Fibroblast of gingiva (primary cell): ENCODE data around the gene ATAD1.
"Not testable (repeated sequence)": the region's sequence is repeated elsewhere in the genome, so short reads cannot be mapped to it uniquely, and the experiment has no call there.

ENCODE experiments used
- DNase-seq: peaks from one replicate; pipeline ENCODE4 v3.0.0-alpha.2; 2011; ENCODE audit warnings: low read depth

The ATAD1 gene

DNA sequence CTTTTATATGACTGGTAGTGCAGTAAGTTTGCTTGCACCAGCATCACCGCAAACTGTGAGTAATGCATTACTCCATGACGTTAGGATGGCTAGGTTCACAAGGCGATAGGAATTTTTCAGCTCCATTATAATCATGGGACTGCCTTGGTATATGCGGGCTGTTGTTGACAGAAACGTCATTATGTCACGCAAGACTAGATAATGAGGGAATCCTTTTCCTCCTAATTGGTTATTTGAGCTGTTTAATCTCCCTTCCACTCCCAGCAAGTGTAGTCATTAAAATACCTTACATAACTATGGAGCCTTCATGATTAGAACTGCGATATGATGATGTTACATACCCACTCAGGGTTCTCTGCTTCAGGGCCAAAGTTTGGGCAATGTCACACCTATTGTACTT lies 28.0 kb upstream of the ATAD1 start:
- DNase-seq, result peak; percentile 42

DNA sequence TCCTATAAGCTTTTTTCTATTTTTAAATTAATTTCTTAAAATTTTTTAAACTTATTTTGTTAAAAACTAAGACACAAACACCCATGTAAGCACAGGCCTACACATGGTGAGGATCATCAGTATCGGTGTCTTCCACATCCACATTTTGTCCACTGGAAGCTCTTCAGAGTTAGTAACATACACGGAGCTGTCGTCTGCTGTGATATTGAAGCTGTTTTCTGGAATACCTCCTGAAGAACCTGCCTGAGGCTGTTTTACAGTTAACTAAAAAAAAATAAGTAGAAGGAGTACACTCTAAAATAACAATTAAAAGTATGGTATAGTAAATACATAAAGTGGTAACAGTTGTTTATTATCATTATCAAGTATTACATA lies 27.6 kb upstream of the ATAD1 start:
- DNase-seq, result no peak

DNA sequence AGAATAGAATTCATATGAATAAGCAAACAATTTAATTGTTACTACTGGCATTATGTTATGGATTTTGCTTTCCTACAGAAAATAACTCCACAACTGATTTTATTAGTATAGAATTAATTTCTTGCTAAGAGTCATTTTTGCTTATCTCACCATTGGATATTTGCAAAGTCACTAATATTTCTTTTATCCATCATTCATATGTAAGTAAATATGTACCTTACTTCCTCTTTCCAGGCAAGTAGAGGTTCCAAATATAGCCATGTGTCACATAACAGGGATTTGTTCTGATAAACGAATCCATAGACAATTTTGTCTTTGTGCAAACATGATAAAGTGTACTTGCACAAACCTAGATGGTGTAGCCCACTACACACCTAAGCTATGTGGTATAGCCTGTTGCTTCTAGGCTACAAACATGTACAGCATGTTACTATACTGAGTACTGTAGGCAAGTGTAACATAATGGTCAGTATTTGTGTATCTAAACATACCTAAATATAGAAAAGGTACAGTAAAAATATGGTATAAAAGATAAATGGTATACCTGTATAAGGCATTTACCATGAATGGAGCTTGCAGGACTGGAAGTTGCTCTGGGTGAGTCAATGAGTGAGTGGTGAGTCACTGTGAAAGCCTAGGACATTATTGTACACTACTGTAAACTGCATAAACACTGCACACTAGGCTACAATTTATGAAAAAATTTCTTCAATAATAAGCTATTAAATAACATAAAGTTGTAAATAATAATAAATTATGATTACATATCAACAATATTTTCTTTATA lies 27.0 kb upstream of the ATAD1 start:
- DNase-seq, result peak; percentile 17

DNA sequence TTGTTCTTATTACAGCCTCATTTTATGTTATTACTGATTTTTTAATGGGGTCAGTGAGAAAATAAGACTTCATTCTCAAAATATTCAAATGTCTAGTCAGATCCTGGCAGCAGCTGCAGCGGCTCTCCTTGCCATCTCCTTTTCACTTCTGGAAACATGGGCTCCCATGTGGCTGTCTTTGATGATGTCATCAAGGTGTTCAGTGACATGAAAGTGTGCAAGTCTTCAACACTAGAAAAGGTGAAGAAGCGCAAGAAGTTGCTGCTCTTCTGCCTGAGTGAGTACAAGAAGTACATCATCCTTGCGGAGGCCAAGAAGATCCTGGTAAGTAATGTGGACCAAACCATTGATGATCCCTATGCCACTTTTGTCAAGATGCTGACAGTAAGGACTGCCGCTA lies 25.7 kb upstream of the ATAD1 start:
- no peak for DNase-seq

GRCh38 chr10:87842776-87843497 lies 24.9 kb upstream of the ATAD1 start:
- DNase-seq, result peak; percentile 56

DNA sequence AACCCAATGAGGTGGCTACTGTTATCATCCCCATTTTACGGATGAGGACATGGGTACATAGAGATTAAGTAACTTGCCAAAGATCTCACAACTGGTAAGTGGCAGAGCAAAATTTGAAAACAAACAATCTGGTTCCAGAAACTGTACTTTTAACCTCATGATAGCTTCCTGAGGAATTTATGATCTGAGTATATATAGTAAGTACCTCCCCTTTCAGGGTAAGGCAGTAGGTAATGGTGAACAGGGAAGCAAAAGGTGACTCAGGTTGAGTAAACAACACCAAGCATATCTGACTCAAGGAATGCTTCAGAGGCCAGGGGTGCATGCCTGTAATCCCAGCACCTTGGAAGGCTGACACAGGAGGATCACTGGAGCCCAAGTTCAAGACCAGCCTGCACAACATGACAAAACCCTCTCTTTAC lies 24.2 kb upstream of the ATAD1 start:
- DNase-seq, result no peak

- peak; percentile 15 for DNase-seq
Observed at GRCh38 chr10:87841186-87841585, 23.2 kb upstream of the ATAD1 start.

DNA sequence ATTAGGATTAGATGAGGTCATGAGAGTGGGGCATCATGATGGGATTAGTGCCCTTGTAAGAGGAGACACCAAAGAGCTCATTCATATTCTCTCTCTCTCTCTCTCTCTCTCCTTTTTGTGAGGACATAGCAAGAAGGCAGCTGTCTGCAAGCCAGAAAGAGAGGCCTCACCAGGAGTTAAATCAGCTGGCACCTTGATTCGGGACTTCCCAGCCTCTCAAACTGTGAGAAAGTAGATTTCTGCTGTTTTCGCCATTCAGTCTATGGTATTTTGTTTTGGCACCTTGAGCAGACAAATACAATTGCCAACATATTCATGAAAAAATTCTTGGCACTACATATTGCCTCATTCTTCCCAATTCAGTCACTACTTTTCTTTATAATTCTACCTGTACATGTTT lies 20.6 kb upstream of the ATAD1 start:
- no peak for DNase-seq

DNA sequence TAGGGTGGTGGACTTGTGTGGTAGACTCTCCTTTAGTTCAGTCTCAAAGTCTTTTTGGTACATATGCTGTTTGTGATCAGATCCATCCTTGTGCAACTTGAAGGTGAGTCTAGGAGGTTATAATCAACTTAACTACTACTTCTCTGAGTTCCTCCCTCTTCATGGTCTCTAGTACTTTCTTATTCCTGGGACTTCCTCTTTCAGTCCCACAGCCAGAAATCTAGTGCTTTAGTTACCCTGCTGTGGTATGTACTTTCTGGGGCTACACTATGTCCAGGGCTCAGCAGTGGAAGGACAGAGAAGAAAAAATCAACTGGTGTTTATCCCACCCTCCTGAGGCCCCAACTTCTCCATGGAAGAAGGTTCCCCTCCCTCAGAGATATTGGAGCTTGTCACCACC lies 19.4 kb upstream of the ATAD1 start:
- no peak for DNase-seq

GRCh38 chr10:87836098-87836497 lies 18.1 kb upstream of the ATAD1 start:
- no peak for DNase-seq

DNA sequence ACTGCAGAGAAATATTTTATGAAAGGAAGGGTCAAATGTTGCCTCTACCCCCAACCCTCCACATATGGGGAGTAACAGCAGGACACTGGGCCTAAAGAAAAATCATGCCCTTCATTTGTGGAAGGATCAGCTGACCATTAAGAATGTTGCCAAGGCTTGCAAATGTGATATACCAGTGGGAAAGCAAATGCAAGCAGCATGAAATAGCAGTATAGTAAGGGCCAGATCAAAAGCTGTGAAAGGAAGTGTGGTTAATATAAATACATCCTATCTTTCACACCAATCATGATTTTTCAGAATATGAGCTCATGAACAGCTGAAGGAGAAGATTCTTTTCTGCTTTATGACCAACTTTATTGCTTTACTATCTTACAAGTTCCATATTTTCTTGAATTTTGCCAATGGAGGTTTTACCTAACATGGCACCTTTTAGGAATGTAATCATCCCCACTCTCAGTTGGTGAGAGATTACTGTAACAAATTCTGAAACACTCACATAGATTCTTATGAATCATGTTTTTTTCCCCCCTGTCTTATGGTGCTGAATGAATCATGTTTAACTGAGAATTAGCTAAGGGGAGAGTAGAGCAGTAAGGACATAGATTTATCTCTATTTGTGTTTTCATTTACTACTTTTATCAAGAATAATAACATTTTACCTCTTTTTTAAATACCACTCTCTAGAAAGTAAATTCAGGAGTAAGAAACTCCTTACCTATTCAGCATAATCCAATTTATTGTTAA lies 12.1 kb upstream of the ATAD1 start:
- no peak for DNase-seq

- not testable (repeated sequence) for DNase-seq
Observed at GRCh38 chr10:87829051-87829450, 11.0 kb upstream of the ATAD1 start.

DNA sequence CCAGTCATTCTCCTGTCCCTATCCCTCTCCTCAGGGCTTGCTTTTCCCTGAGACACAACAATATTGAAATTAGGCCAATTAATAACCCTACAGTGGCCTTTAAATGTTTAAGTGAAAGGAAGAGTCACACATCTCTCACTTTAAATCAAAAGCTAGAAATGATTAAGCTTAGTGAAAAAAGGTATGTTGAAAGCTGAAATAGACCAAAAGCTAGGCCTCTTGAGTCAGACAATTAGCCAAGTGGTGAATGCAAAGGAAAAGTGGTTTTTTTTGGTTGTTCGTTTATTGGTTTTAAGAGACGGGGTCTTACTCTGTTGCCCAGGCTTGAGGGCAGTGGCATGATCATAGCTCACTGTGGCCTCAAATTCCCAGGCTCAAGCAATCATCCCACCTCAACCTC lies 9.7 kb upstream of the ATAD1 start:
- no peak for DNase-seq

DNA sequence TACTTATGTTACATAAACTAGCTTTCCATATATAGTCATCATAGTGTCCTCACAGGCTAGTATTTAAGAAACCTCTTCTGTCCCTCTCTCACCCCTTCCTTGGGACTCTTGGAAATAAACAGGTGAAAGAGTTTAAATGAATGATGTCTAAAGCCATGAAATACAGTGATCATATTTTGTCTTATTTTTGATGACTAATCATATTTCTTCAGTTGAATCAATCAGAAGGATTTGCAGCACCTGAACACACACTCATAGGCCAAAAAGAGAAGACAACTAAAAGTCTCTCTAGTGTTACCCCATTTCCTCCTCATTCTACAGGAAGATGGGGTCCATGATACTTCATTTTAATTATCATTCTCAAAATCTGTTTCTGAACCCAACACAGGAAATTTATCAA lies 8.6 kb upstream of the ATAD1 start:
- no peak for DNase-seq

DNA sequence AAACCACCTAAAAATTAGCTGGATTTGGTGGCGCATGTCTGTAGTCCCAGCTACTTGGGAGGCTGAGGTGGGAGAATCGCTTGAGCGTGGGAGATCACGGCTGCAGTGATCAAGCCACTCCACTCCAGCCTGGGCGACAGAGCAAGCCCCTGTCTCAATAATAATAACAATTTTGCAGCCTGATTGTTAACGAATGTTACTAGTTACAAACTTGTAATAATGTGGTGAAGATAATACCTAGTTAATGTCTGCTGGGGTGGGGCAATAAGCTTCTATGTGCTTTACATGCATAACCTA lies 1.2 kb upstream of the ATAD1 start:
- DNase-seq, result no peak

DNA sequence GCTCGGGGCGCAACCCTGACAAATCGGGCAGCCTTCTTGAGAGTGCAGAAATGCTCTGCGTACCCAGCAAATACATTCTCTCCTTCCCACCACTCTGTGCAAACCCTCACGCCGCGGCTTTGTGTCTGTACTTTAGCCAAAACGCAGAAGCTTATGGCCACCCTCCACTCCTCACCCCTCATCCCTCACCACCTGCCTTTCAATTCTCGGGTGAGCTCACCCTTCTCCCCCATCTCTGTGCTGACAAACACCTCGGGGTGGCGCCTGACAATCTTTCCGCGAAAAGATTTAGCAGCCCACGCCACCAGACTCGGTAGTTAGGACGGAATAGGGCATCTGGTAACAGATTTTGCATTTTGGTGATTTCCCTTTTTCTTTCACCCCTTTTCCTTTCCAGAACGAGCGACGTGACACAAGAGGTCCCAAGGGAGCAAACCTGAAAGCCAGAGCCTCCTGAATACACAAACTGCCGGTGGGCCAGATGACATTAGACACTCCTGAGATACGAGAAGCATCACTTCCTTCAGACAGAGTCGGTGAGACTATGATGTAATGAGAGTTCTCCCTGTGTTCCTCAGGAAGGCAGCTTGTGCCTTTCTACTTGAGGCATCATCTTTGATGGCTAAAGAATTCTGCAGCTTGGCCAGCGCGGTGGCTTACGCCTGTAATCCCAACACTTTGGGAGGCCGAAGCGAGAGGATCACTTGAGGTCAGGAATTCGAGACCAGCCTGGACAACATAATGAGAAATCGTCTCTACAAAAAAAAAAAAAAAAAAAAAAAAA lies 671 bp upstream of the ATAD1 start:
- DNase-seq, result no peak

DNA sequence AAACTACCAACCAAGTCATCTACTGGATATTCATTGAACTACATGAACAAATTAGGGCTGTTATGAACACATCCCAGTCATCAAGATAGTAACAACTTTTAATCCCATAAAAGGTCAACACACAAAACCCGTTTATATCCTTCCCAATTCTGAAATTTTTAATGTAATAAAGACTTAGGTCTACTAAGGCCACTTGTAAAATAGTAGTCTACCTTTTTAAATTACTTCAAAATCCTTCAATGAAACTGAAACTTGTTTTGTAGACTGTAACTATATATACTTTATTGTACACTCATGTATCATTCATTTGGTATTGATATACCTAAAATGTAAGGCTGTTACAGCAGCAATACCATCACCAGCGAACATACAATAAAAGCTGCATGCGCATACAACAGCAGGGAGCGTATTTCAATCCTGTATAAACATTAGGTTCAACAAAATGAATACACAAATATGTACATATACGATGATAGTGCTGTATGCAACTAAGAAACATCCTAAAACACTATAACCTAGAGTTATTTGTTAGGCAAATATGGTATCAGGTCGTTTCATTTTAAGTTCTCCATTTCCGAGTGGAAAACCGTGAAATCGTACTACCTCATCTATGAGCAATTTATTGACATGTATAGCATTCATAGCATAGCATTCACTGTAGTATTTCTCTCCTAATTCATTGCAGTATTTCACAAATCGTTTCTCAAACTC lies 973 bp downstream of the ATAD1 start:
- DNase-seq, result no peak

DNA sequence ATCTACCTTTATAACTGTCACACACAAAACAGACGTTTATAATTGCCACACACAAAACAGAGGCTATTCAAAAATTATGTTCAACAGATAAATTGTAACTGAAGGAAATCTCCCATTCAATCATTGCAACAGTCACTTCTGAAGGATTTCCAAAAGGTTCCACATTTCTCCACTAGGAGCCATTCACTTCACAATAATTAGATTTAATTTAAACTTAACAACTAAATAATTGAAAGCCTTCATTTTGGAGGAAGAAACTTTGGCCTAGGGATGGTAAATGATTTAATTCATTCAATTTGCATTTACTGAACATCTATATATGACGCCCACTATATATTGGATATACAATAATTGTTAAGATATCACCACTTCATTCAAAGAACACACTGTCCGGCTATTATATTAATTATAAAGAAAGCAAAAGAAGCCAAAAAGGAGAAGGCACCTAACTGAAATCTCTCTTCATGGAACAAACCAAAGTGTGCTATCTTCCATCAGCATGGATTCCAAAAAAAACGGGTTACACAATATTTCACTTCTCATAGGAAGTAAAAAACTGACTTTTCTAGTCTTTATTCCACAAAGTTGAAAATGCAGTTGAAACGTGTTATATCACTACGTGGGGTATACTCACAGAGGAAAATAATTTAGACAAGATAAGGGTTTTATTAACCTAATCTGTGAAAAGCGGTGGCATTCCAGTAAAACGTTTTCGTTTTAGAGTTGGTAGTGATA lies 1.7 kb downstream of the ATAD1 start:
- DNase-seq, result no peak

GRCh38 chr10:87804939-87805569 lies 13.0 kb downstream of the ATAD1 start:
- DNase-seq, result no peak

DNA sequence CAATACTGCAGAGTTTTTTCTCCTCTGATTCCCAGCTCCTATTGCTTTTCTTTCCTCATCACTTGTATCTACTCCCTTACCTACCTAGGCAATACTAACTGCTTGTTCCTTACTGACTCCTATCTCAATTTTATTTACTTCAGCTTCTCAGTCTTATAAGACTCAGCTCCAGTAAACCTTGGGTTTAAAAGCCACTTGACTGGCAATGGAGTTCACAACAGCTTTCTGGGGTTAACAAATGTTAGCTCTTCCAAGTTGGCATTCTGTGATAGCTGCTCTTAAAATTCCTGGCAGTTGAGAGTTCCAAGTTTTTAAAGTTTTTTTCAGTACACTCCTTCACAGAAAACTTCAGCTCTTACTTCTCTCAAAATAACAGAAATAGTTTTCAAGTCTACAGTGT lies 14.2 kb downstream of the ATAD1 start:
- DNase-seq, result no peak

GRCh38 chr10:87803328-87803727 lies 14.7 kb downstream of the ATAD1 start:
- no peak for DNase-seq
